Measurements from ENCODE around the gene PSMD6.

PSMD6 gene

GRCh38 chr3:64008487-64009351 is 14.6 kb downstream of the PSMD6 start:
- DNase-seq (ENCODE audit: low read depth): no peak

- no peak for DNase-seq (ENCODE audit: low read depth)
Measured at GRCh38 chr3:64008017-64008416, 15.3 kb downstream of the PSMD6 start.

- DNase-seq (ENCODE audit: low read depth): peak; percentile 12
Measured at GRCh38 chr3:64003589-64003988, 19.7 kb downstream of the PSMD6 start.

GRCh38 chr3:64002233-64002632 is 21.1 kb downstream of the PSMD6 start:
- DNase-seq (ENCODE audit: low read depth): no peak

- DNase-seq (ENCODE audit: low read depth): no peak
Measured at GRCh38 chr3:64000453-64001055, 22.7 kb downstream of the PSMD6 start.

- no peak for DNase-seq (ENCODE audit: low read depth)
Measured at GRCh38 chr3:63998852-63999754, 24.2 kb downstream of the PSMD6 start.

GRCh38 chr3:63995086-63995485 is 28.2 kb downstream of the PSMD6 start:
- no peak for DNase-seq (ENCODE audit: low read depth)

GRCh38 chr3:63993653-63994079 is 29.6 kb downstream of the PSMD6 start:
- peak; percentile 74 for DNase-seq (ENCODE audit: low read depth)

GRCh38 chr3:63992516-63993209 is 30.6 kb downstream of the PSMD6 start:
- DNase-seq (ENCODE audit: low read depth): no peak

GRCh38 chr3:63991666-63992065 is 31.6 kb downstream of the PSMD6 start:
- DNase-seq (ENCODE audit: low read depth): no peak

GRCh38 chr3:63990733-63991132 is 32.6 kb downstream of the PSMD6 start:
- no peak for DNase-seq (ENCODE audit: low read depth)

GRCh38 chr3:63990204-63990603 is 33.1 kb downstream of the PSMD6 start:
- no peak for DNase-seq (ENCODE audit: low read depth)

GRCh38 chr3:63988943-63989342 is 34.4 kb downstream of the PSMD6 start:
- DNase-seq (ENCODE audit: low read depth): no peak

GRCh38 chr3:63986831-63987230 is 36.5 kb downstream of the PSMD6 start:
- DNase-seq (ENCODE audit: low read depth): no peak

GRCh38 chr3:63986146-63986545 is 37.1 kb downstream of the PSMD6 start:
- DNase-seq (ENCODE audit: low read depth): peak; percentile 50

- no peak for DNase-seq (ENCODE audit: low read depth)
Measured at GRCh38 chr3:63984391-63984790, 38.9 kb downstream of the PSMD6 start.

- DNase-seq (ENCODE audit: low read depth): no peak
Measured at GRCh38 chr3:63981980-63982379, 41.3 kb downstream of the PSMD6 start.

GRCh38 chr3:63980830-63981498 is 42.3 kb downstream of the PSMD6 start:
- no peak for DNase-seq (ENCODE audit: low read depth)

GRCh38 chr3:63980019-63980418 is 43.3 kb downstream of the PSMD6 start:
- no peak for DNase-seq (ENCODE audit: low read depth)

- peak; percentile 94 for DNase-seq (ENCODE audit: low read depth)
Measured at GRCh38 chr3:63979093-63979885, 44.0 kb downstream of the PSMD6 start.

Data from amniotic epithelial cell (primary cell).